Tibial nerve (tissue), 3 donors: Measurements from ENCODE around the gene SPG21.

ENCODE experiments used
- CTCF ChIP-seq, 5 experiments: fragments of 200-600 bp in 3 of 5; fragments of 450-650 bp in 2 of 5; sonication (generic) in 3 of 5; IDR thresholded peaks; one replicate each; pipeline ENCODE4 v1.5.1; 2016 to 2019; ENCODE audit warnings: antibody characterized with exemption in 5 of 5, mild to moderate bottlenecking in 3 of 5, moderate library complexity in 2 of 5
- POLR2A ChIP-seq, 2 donors: fragments of 450-650 bp; IDR thresholded peaks; one replicate each; pipeline ENCODE4 v1.6.1; 2017; ENCODE audit warnings: antibody characterized with exemption in 2 of 2, mild to moderate bottlenecking in 2 of 2, moderate library complexity in 2 of 2

GRCh38 chr15:64947211-64947610 is 42.5 kb downstream of the SPG21 start:
- TF ChIP-seq CTCF (IDR thresholded peaks at IDR 0.05) = no peak
- no peak for TF ChIP-seq POLR2A (IDR thresholded peaks at IDR 0.05)
